Esophagus squamous epithelium (tissue), 4 donors: ENCODE results near the gene CAMK1G.

ENCODE experiments used
- CTCF ChIP-seq, 6 experiments: fragments of 450-650 bp in 4 of 6; fragments of 200-600 bp in 2 of 6; sonication (generic) in 2 of 6; IDR thresholded peaks; one replicate each; pipeline ENCODE4 v1.5.1; 2016 to 2019; ENCODE audit warnings: antibody characterized with exemption in 6 of 6, mild to moderate bottlenecking in 4 of 6, moderate library complexity in 4 of 6
- POLR2A ChIP-seq, 4 donors: fragments of 450-650 bp; IDR thresholded peaks; one replicate each; pipeline ENCODE4 v1.6.1; 2017; ENCODE audit warnings: antibody characterized with exemption in 4 of 4, mild to moderate bottlenecking in 4 of 4, moderate library complexity in 3 of 4

DNA sequence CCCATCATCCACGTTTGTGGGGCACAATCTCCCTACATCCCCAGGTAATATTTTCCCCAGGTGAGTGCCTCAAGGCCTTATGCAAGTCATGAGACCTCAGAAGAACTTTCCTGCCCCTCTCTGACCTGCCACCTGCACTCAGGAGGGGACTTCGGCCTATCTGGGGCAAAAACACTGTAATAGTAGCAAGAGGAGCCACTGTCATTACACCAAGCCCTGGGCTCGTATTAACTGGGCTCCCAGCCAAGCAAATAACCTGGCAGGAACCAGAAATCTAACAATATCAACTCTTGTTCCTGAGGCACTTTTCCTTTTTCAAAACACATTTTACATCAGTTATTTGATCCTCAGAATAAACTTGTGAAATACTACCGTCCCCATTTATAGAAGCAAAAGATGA lies 37.8 kb downstream of the CAMK1G start:
- TF ChIP-seq CTCF (IDR thresholded peaks at IDR 0.05), result no peak
- no peak for TF ChIP-seq POLR2A (IDR thresholded peaks at IDR 0.05)
